ENCODE measurements around the gene SLC16A3. TPM values are rescaled to one million over a fixed set of nuclear protein-coding genes. Genes with fewer than 3 reads are reported as not detected.

Gene SLC16A3
- total and polyA plus RNA-seq, 2 of the 4 experiments (the other 2 are of a cell fraction) = 49.1 to 181 TPM

DNA sequence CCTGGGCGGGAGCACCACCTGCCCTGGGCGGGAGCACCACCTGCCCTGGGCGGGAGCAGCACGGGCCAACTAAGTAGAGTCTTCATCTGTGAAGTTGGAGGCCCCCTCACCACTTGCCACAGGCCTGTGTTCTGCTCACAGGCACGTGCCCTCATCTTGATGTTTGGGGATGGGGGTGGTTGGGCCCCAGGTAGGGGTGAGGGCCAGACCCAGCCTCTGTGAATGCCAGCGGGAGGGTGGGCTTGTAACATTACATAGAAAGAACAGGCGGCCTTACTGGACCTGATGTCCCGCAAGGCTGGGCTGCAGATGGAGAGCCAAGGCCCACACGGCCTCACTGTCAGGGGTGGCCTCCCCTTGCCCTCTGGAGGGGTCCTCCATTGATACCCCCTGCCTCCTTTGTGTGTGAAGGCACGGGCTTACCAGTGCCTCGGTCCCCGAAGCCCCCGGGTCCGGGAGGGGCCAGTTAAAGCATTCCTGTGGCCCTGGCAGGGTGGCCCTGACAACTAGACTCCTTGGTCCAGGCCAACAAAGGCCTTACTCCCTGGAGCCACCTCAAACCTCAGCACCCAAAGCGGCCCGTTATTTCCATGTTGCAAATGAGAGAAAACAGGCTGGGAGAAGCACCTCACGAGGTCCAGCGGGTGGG lies 1.1 kb upstream of the SLC16A3 start (continued):
- no peak for TF ChIP-seq BHLHE40 (IDR thresholded peaks at IDR 0.05; ENCODE audit: low read depth, low read length)

DNA sequence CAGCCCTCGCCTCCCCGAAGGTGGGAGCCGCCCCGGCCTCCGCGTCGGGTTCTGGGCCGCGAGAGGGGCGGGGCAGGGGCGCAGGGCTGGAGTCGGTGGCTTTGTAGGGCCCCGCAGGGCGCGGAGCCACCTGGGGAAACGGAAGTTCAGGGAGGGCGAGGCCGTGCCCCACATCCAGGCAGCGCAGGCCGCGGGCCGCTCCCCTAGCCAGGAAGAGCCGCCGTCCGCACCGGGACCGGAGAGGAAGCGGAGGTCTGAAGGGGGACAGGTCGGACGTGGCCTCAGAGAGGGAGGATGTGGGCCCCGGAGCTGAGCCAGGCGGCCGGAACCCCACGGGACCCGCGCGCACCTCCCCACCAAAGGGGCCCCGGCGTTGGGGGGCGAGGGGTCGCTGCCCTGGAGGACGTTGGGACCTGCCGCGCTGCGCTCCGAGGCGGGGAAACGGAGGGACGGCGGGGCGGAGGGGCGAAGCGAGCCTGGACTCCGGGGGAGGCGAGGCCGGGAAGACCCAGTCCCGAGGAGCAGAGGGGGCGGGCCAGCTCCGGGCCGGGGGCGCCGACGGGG lies 482 bp upstream of the SLC16A3 start:
- Histone ChIP-seq H3K4ac (ENCODE audit: low read depth, low read length) (peak overlapping the region; percentile 66), H3K36me3 (ENCODE audit: control insufficient read depth, insufficient read depth, low read length) (peaks cover 6% of the 10 kb centered on the region), H4K8ac (ENCODE audit: low read depth in 2 of 2, low read length in 2 of 2) (peak overlapping the region; percentile 66 to 70; a peak in 3 of 4 replicates), H2AK9ac (replicated peaks; ENCODE audit: low read depth, low read length, poor library complexity) (peak overlapping the region; percentile 98), H2AFZ (replicated peaks; ENCODE audit: low read length, poor library complexity) (peak overlapping the region; percentile 90), H3K4me1 (ENCODE audit: control insufficient read depth, insufficient read depth, low read length) (peaks cover 18% of the 10 kb centered on the region), H4K5ac (ENCODE audit: low read depth, low read length) (peak overlapping the region; percentile 32), H2AK5ac (ENCODE audit: low read depth, low read length) (peak overlapping the region; percentile 85), H3K9me3 (ENCODE audit: control insufficient read depth, insufficient read depth, low read length) (no peaks in the 10 kb centered on the region), H3K79me1 (ENCODE audit: low read depth in 1 of 2, low read length in 2 of 2) (peaks cover 0 to 49% of the 10 kb centered on the region in 2 experiments; a peak in 3 of 4 replicates), H4K91ac (ENCODE audit: insufficient read depth, low read depth, low read length) (peak overlapping the region; percentile 78; the same call in 1 of the 2 replicates), H3K14ac (replicated peaks; ENCODE audit: low read depth, low read length) (0 out of 2 replicates have a peak overlapping the region, but pooled peaks have one; percentile 15), H3K9me1 (ENCODE audit: insufficient read depth, low read length) (no peaks in the 10 kb centered on the region), H2BK20ac (ENCODE audit: low read depth, low read length) (no peak overlapping the region), H2BK5ac (ENCODE audit: low read depth, low read length, poor library complexity, severe bottlenecking) (peak overlapping the region; percentile 69), H3K27me3 (ENCODE audit: control insufficient read depth, insufficient read depth, low read length) (no peaks in the 10 kb centered on the region), H3K9ac (ENCODE audit: low read depth, low read length) (peak overlapping the region; percentile 52; the same call in 1 of the 2 replicates), H2BK15ac (ENCODE audit: low read depth, low read length) (0 out of 3 replicates have a peak overlapping the region, but pooled peaks have one; percentile 34), H3K27ac (ENCODE audit: insufficient read depth, low read length) (peak overlapping the region; percentile 73), H3K56ac (ENCODE audit: extremely low read depth, insufficient read depth, low read length) (no peak overlapping the region), H3K23ac (ENCODE audit: low read depth, low read length) (no peak overlapping the region), H2BK120ac (ENCODE audit: low read depth, low read length) (peak overlapping the region; percentile 61; the same call in 1 of the 2 replicates), H3K4me3 (ENCODE audit: insufficient read depth, low read depth, low read length) (peak overlapping the region; percentile 98), H4K20me1 (ENCODE audit: insufficient read depth, low read length) (peaks cover 45% of the 10 kb centered on the region), H3K18ac (ENCODE audit: low read depth, low read length) (no peak overlapping the region), H3K4me2 (ENCODE audit: low read depth, low read length) (peak overlapping the region; percentile 28)
- intact Hi-C loops (cut with micrococcal nuclease) = no loop called here
- TF ChIP-seq MAFK (IDR thresholded peaks at IDR 0.05; ENCODE audit: low read depth, low read length) (no peak), RAD21 (IDR thresholded peaks at IDR 0.05; ENCODE audit: low read length) (no peak), MAZ (IDR thresholded peaks at IDR 0.05; ENCODE audit: borderline replicate concordance, low read depth, low read length) (no peak), NFE2L2 (IDR thresholded peaks at IDR 0.05; ENCODE audit: low read depth, low read length) (no peak), SMC3 (IDR thresholded peaks at IDR 0.05; ENCODE audit: low read depth, low read length) (no peak), RCOR1 (IDR thresholded peaks at IDR 0.05; ENCODE audit: insufficient replicate concordance, low read length) (no peak), MXI1 (IDR thresholded peaks at IDR 0.05; ENCODE audit: borderline replicate concordance, low read depth, low read length) (no peak), POLR2A (IDR thresholded peaks at IDR 0.05; ENCODE audit: low read depth, low read length) (no peak)
- TF ChIP-seq, protein P1, sequence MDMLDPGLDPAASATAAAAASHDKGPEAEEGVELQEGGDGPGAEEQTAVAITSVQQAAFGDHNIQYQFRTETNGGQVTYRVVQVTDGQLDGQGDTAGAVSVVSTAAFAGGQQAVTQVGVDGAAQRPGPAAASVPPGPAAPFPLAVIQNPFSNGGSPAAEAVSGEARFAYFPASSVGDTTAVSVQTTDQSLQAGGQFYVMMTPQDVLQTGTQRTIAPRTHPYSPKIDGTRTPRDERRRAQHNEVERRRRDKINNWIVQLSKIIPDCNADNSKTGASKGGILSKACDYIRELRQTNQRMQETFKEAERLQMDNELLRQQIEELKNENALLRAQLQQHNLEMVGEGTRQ (IDR thresholded peaks at IDR 0.05; ENCODE audit: low read depth, low read length) = no peak
- CTCF ChIA-PET = interaction anchor here (1.0 kb wide), 1 partner anchor 22 kb away, joined by 3 read pairs; no protein-coding TSS in a partner anchor
- DNase-seq = no peak
- BruUV-seq (replicated peaks) = no TSS peak
- in situ Hi-C loops (cut with MboI; ENCODE audit: low sequenced_read_pairs) = no loop called here
- POLR2A ChIA-PET (ENCODE audit: unreplicated experiment) = interaction anchor here (1.5 kb wide), 1 partner anchor 8 kb away, joined by 5 read pairs; no protein-coding TSS in a partner anchor
- no peak for ATAC-seq (ENCODE audit: low read depth)
- 26% methylated on average over 35 of the region's 63 CpGs; no CpG with 5 or more reads in 1 of the 2 experiments for WGBS, 2 experiments (ENCODE audit: extremely low coverage in 2 of 2, insufficient read length in 1 of 2)
- dilution Hi-C loops (cut with HindIII; ENCODE audit: low sequenced_read_pairs, unreplicated experiment) = no loop called here
